ENCODE results near the gene MCRIP1.

GRCh38 chr17:81806461-81807209 lies 26.5 kb downstream of the MCRIP1 start:
- no peak; the same call in 1 of the 2 replicates for TF ChIP-seq CTCF (IDR thresholded peaks at IDR 0.05)
- no peak for TF ChIP-seq REST (IDR thresholded peaks at IDR 0.05; ENCODE audit: insufficient read depth in 1 of 2, low read depth in 2 of 2, low read length in 1 of 2)
